NT2/D1 (cell line): ENCODE measurements around the gene ADARB2.

Experiments used
- SUZ12 ChIP-seq: IDR thresholded peaks from 2 replicates; pipeline ENCODE4 v1.6.1; 2011; ENCODE audit not compliant: insufficient read length, insufficient read depth; ENCODE audit errors: extremely low read depth
- YY1 ChIP-seq: IDR thresholded peaks from 2 replicates; pipeline ENCODE4 v1.6.1; 2011; ENCODE audit not compliant: insufficient read length, insufficient read depth

DNA sequence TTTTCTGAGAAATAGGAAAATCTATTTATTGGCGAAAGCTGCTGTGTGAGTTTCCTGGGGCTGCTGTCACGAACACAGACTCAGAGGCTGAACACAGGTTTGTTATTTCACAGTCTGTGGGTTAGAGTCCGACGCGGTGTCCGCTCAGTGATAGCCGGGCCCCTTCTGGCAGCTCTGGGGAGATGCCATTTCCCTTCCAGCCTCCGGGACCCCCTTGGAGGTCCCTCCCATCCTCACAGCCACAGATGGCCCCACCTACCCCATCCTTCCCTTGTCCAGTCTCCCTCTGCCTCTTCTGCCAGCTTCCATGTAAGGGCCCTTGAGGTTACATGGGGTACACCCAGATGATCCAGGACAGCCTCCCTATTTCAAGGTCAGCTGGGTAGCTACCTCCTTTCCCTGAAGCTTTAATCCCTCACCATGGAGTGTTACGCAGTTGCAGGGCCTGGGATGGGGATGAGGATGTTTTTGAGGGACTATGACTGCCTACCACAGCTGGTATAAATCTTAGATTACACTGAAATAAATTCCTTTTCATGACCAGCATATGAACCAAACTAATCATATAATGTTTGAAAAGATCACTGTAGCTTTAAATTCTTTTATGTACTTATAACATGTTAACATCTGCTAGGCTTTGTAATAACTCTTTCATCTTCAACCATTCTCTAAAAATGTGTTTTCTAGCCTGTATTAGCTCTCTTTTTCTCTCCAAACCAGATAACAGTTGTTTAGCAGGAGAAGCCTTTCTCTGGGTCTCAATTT, 582.6 kb downstream of the ADARB2 start:
- TF ChIP-seq SUZ12: no peak
- no peak for TF ChIP-seq YY1
